ENCODE results near the gene CNIH4. TPM values are rescaled to one million over a fixed set of nuclear protein-coding genes. Genes with fewer than 3 reads are reported as not detected.

The CNIH4 gene
- total and polyA plus RNA-seq, 2 of the 4 experiments (the other 2 are of a cell fraction): 29.7 to 73.1 TPM

- intact Hi-C loops (cut with micrococcal nuclease) (no loop called here), in situ Hi-C loops (cut with MboI; ENCODE audit: low sequenced_read_pairs) (no loop called here), dilution Hi-C loops (cut with HindIII; ENCODE audit: low sequenced_read_pairs, unreplicated experiment) (no loop called here)
- no peak for ATAC-seq (ENCODE audit: low read depth)
- H2AK5ac ChIP-seq (ENCODE audit: low read depth, low read length): no peak overlapping the region
- peaks cover 20 to 26% of the 10 kb centered on the region in 2 experiments for H3K79me1 ChIP-seq (ENCODE audit: low read depth in 1 of 2, low read length in 2 of 2)
- no peak overlapping the region for H3K4me2 ChIP-seq (ENCODE audit: low read depth, low read length)
- H3K27ac ChIP-seq (ENCODE audit: insufficient read depth, low read length): no peak overlapping the region
- peaks cover 29% of the 10 kb centered on the region for H4K20me1 ChIP-seq (ENCODE audit: insufficient read depth, low read length)
- H3K4ac ChIP-seq (ENCODE audit: low read depth, low read length): no peak overlapping the region
- TF ChIP-seq RCOR1 (IDR thresholded peaks at IDR 0.05; ENCODE audit: insufficient replicate concordance, low read length): no peak
- peaks cover 9% of the 10 kb centered on the region for H3K4me1 ChIP-seq (ENCODE audit: control insufficient read depth, insufficient read depth, low read length)
- peaks cover 9% of the 10 kb centered on the region for H3K9me1 ChIP-seq (ENCODE audit: insufficient read depth, low read length)
- H3K9me3 ChIP-seq (ENCODE audit: control insufficient read depth, insufficient read depth, low read length): no peaks in the 10 kb centered on the region
- H4K5ac ChIP-seq (ENCODE audit: low read depth, low read length): no peak overlapping the region
- no TSS peak for BruUV-seq (replicated peaks)
- H3K18ac ChIP-seq (ENCODE audit: low read depth, low read length): no peak overlapping the region
- no peak overlapping the region for H2BK20ac ChIP-seq (ENCODE audit: low read depth, low read length)
- H4K8ac ChIP-seq (ENCODE audit: low read depth in 2 of 2, low read length in 2 of 2): no peak overlapping the region
- H2AK9ac ChIP-seq (replicated peaks; ENCODE audit: low read depth, low read length, poor library complexity): no peak overlapping the region
- H3K27me3 ChIP-seq (ENCODE audit: control insufficient read depth, insufficient read depth, low read length): no peaks in the 10 kb centered on the region
- ChIA-PET POLR2A (ENCODE audit: unreplicated experiment) (interaction anchor here (0.6 kb wide), 1 partner anchor 326 kb away, joined by 3 read pairs; no protein-coding TSS in a partner anchor), CTCF (no interaction called here)
- H2BK120ac ChIP-seq (ENCODE audit: low read depth, low read length): no peak overlapping the region
- peaks cover 44% of the 10 kb centered on the region for H3K36me3 ChIP-seq (ENCODE audit: control insufficient read depth, insufficient read depth, low read length)
- no peak overlapping the region for H3K56ac ChIP-seq (ENCODE audit: extremely low read depth, insufficient read depth, low read length)
- H3K9ac ChIP-seq (ENCODE audit: low read depth, low read length): no peak overlapping the region
- H2AFZ ChIP-seq (replicated peaks; ENCODE audit: low read length, poor library complexity): no peak overlapping the region
- no peak overlapping the region for H2BK15ac ChIP-seq (ENCODE audit: low read depth, low read length)
- H2BK5ac ChIP-seq (ENCODE audit: low read depth, low read length, poor library complexity, severe bottlenecking): no peak overlapping the region
- no peak overlapping the region for H3K4me3 ChIP-seq (ENCODE audit: insufficient read depth, low read depth, low read length)
- whole genome bisulfite sequencing, 2 experiments (ENCODE audit: extremely low coverage in 2 of 2, insufficient read length in 1 of 2): 100% methylated on average over 1 of the region's 5 CpGs; no CpG with 5 or more reads in 1 of the 2 experiments
- H3K23ac ChIP-seq (ENCODE audit: low read depth, low read length): no peak overlapping the region
- no peak for DNase-seq
- no peak overlapping the region for H4K91ac ChIP-seq (ENCODE audit: insufficient read depth, low read depth, low read length)
- H3K14ac ChIP-seq (replicated peaks; ENCODE audit: low read depth, low read length): no peak overlapping the region
These were observed 16.4 kb downstream of the CNIH4 start for GRCh38 chr1:224373008-224373590.
